H4 (cell line): ENCODE measurements around the gene CAPS. TPM values are rescaled to one million over a fixed set of nuclear protein-coding genes. Genes with fewer than 3 reads are reported as not detected.

Experiments
- DNase-seq: peaks from one replicate; pipeline ENCODE4 v3.0.0-alpha.2; 2015; ENCODE audit warnings: low spot score
- total RNA-seq: library from RNA; depleted of rRNA; stranded (reverse); fragments of >200 nt; shearing (Covaris generic); gene quantifications from 2 replicates; pipeline ENCODE4 v1.2.3, GENCODE V29; 2014

Gene CAPS
- total RNA-seq, 1 experiment from 2014 or later: 0.08 TPM

DNA sequence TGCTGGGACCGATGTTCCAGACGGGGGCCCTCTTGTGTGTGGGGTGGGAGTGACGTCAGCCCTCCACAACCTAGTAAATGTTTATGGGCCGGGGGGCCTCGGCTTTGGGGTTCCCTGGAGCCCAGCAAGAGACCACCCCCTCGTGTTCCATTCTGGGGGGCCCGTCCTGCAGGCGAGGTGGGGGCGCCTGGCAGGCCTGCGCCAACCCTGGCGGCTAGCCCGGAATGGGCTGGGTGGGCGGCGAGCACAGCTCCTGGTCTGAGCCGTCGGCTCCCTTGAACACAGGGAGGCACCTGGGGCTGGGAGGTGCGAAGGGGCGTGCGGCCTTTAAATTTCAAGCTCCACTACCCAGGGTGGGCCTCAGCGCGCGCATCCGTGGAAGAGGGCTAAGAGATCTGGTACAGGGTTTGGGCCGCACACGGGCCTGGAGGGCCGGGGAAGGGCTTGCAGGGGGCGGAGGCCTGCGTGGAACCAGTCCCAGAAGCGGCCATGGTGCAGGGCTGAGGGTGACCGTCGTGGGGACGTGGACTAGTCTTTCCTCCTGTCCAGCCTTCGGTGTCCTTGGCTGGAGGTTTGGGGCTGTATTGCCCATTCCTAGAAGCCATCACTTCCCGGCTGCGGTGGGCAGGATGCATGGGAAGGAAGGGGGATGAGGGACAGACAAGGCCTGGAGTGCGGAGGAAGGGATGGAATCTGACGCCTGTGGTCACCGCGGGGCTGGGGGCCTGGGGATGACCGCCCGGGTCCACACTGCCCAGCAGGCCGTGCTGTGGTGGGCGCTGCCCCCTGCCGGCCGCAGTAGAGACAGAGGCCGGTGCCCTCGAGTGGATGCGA lies 21.9 kb upstream of the CAPS start:
- DNase-seq: no peak

DNA sequence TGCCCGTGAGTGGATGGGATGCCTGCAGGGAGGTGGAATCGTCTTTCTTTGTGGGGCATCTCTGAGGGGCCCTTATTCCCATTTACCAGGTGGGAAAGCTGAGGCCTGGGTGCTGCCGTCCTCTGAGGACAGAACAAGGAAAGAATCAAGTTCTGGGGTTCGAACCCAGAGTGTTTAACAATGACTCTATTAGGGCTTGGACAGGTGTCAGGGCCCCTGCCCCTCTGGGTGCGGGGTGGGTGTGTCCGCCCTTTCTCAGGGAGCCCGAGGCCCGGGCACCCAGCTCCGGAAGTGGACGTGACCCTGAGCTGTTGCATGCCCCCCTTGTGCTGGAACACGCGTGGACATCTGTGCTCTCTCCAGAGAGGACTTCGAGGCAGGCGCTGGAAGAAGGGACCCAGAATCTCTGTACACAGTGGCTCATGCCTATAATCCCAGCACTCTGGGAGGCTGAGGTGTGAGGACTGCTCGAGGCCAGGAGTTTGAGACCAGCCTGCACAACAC lies 21.2 kb upstream of the CAPS start:
- DNase-seq: no peak

GRCh38 chr19:5893296-5893903 lies 20.7 kb upstream of the CAPS start:
- DNase-seq: no peak

DNA sequence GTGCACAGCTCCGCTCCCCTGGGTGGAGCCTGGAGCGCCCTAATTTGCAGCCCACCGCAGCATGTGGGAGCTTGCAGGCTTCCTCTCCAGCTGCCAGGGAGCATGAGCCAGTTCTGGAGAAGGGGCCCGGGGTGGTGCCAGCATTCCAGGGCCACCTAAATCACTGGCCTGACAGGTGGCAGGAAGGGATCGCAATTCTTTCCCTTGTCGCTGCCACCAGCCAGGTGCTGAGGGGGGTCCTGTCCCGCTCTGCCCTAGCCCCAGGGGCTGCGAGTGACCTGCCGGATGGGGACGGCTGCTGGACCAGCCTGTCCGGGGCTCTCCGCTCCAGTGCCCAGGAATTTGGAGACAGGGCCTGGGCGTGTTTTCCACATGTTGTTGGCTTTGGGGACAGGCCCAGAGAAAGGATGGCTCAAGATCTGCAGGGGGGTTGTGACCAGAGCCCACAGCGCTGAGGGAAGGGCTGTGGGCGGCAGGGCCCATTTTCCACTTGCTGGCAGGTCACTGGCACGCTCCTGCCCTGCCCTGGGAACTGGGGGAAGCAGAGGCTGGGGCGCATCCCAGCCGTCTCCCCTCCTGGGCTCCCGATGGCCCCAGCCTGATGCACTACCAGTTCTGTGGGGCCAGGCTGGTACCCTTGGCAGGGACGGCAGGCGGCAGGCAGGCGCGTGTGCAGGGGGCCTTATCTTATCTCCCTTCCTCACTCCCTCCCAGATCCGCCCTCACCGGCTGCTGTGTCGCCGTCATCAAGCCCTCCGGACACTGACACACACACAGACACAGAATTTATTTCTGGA lies 19.9 kb upstream of the CAPS start:
- DNase-seq: no peak

GRCh38 chr19:5894704-5895349 lies 19.2 kb upstream of the CAPS start:
- DNase-seq: no peak

DNA sequence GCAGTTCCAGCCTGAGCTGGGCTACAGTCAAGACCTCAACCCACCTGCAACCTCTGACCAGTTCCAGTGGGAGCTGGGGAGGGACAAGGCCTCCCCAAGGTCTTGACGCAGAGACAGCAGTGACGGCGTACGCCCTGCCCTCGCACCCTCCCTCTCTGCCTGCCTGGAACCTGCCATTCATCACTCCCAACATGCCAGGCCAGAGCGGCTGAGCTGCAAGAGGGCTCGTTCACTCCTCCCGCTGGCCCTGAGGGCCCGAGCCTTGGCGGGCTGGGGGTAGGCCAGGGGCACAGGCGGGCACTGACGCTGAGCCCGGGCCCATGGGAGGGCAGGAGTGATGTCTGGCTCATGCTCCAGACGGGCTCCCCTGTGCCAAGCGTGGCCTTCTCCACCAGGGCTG lies 18.6 kb upstream of the CAPS start:
- no peak for DNase-seq

DNA sequence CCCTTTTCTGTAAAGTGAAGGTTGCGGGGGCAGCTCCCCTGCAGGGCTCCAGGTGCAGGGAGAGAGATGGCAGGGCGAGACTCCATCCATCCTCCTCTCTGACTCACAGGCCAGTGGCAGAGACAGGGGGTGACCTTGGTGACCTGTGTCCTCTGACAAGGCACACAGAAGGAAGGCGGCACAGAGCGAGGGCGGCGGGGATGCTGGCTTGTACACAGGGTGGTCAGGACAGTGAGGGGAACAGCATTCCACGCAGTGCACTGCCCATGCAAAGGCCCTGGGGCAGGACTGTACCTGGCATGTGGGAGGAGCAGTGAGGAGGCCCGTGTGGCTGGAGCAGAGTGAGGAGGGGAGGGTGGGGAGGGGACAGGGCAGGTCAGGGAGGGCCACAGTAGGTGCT lies 18.2 kb upstream of the CAPS start:
- DNase-seq: no peak

- no peak for DNase-seq
Measured at GRCh38 chr19:5896365-5897076, 17.5 kb upstream of the CAPS start.

- DNase-seq: no peak
Measured at GRCh38 chr19:5897189-5897969, 16.7 kb upstream of the CAPS start.

- DNase-seq: no peak
Measured at GRCh38 chr19:5899728-5900526, 14.1 kb upstream of the CAPS start.

DNA sequence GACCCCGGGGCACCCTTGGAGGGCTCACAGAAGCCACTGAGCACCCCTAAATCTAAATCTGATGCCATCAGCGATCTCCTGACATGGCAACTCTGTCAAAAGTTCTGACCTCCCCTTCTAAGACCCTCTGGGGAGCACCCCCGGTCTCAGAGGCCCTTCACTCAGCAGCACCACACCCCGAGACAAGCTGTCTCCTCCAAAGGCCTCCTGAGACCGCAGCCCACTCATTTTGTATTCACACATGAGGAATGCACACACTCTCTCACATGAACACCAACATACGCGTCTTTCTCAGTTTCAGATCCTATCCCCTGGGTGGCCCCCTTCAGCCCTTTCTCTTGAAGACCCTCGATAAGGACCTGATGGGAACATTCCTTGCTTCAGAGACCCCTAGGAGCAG lies 13.1 kb upstream of the CAPS start:
- DNase-seq: no peak

DNA sequence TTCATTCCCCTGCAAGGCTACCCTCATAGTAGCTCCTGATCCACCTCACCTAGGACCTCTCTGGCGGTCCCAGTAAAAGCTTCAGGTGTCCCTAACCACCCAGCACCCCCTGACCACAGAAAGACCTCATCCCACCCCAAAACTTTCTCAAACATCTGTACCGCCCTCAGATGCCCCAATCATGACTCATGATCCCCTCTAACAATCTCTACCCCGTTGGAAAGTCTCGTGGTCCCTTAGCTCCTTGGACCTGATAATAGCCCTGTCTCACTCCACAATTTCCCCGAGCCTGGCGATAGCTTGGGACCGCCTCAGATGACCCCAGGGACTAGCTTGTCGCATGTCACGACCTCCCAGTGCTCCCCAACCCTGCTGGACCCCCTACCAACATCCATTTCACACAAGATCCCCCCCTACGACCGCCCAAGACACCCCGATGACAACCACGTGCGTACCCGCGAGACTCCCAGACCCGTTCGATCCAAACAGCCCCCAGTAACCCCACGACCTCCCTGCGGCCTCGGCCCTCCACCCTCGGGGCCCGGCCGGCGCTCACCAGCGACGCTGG lies 10.9 kb upstream of the CAPS start:
- DNase-seq: no peak

DNA sequence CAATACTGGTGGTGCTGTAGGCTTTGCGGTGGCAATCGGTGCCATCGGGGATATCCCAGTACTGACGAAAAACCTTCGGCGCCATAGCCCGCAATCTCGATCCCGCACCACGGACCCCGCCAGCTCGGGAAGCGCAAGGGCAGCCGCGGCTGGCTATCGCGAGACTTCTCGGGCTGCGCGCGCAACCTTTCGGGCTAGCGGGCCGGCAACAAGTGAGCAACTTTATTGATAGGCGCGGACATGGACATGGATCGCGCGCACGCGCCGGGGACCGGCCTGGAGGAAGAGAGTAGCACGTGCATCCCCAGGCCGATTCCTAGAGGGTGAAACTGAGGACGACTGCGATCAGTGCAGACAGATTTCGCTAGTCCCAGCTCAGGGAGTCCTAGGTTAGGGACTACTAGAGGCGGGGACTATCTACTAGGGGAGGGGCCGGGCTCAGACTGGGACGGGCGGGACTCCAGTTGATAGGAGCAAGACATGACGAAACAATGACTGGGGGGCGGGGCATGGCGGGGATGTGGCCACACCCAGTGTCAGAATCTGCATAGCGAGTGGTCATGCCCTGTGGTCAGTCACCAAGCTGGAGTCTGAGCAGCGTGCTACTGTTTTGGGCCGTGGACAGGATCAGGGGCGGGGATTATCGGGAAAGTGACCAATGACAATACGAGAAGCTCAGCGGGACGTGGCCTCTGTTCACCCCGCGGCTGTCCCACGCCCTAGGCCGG lies 10.3 kb upstream of the CAPS start, which contains the start of gene NDUFA11:
Gene NDUFA11 (minus strand): TSS at position 167 of the 728 bp plus-strand sequence. CDS start 82 bp downstream, at position 85.
- DNase-seq: peak; percentile 93

DNA sequence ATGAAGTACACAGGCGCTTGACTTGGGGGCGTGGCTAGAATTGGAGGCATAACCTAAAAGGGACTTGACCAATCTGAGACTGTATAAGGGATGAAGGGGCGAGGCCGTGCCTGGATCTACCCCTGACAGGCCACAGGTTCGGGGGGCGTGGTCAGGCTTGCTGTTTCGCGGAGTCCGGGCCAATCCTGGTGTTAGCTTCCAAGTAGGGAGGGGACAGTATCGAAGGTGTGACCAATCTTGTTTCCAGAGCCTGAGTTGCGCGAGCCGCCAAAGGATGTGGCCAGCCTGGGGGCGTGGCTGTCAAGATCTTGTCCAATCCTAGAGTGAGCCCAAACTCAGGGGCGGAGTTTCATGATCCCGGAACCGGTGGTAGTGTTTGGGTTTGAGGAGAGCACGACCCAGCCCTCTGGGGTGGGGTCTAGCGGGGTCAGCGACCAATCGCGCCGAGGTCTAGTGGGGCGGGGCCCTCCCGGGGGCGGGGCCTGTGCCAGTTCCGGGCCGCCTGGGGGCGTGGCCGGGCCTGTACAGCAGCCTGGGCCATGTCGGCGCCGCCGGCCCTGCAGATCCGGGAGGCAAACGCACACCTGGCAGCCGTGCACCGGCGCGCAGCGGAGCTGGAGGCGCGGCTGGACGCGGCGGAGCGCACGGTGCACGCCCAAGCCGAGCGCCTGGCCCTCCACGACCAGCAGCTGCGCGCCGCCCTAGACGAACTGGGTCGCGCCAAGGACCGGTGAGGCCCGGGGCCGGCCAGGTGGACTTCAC lies 9.5 kb upstream of the CAPS start, which contains the start of gene VMAC:
Gene VMAC (plus strand): TSS at position 521 of the 762 bp plus-strand sequence. CDS start 19 bp downstream, at position 540.
- peak; percentile 100 for DNase-seq

DNA sequence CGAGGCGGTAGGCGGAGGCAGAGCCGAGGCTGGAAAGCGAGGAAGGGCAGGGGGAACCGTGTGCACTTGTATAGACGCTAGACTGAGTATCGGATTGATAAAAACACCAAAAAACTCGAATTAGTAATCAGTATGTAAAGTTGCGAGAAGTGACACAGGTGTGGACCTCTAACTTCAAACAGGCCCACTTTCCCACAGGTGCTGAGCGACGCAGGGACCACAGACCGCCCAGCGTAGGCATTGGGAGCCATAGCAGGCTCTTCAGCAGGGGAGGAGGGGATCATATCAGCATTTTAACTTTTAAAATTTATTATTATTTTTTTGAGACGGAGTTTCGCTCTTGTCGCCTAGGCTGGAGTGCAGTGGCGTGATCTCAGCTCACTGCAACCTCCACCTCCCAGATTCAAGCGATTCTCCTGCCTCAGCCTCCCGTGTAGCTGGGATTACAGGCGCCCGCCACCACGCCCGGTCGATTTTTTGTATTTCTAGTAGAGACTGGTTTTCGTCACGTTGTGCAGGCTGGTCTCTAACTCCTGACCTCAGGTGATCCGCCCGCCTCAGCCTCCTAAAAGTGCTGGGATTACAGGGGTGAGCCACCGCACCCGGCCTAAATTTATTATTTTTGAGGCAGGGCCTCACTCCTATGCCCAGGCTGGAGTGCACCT lies 8.8 kb upstream of the CAPS start:
- DNase-seq: no peak

DNA sequence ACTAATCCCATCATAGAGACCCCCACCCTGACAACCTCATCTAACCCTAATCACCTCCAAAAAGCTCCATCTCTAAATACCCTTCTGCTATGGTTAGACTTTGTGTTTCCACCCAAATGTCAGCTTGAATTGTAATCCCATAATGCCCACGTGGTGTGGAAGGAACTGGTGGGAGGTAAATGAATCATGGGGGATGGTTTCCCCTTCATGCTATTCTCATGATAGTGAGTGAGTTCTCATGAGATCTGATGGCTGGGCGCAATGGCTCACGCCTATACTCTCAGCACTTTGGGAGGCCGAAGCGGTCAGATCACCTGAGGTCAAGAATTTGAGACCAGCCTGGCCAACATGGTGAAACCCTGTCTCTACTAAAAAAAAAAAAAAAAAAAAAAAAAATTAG lies 6.8 kb upstream of the CAPS start:
- no peak for DNase-seq
